ENCODE data around the gene CCDC74B.
A peak's percentile ranks its signal among the peaks of the same experiment; 100 is the strongest.
"Not testable (repeated sequence)": the region's sequence is repeated elsewhere in the genome, so short reads cannot be mapped to it uniquely, and the experiment has no call there.

CCDC74B gene

GRCh38 chr2:130145006-130145414 lies at the start of gene CCDC74B:
Gene CCDC74B, minus strand, starts transcription at chr2:130145112. Its CDS starts 116 bp downstream, at chr2:130144996.
- peak; percentile 81 for DNase-seq
- H3K4me3 Mint-ChIP-seq, result peak within 1 kb of the TSS; percentile 85

DNA sequence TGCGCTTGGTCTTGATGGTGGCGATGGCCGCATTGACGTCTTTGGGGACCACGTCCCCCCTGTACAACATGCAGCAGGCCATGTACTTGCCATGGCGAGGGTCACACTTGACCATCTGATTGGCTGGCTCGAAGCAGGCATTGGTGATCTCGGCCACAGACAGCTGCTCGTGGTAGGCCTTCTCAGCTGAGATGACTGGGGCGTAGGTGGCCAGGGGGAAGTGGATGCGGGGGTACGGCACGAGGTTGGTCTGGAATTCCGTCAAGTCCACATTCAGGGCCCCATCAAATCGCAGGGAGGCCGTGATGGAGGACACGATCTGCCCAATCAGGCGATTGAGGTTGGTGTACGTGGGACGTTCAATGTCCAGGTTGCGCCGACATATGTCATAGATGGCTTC lies 48.9 kb upstream of the CCDC74B start:
- DNase-seq; H3K27ac Mint-ChIP-seq; H3K4me1 Mint-ChIP-seq; H3K9me3 Mint-ChIP-seq; H3K4me3 Mint-ChIP-seq; H3K36me3 Mint-ChIP-seq (ENCODE audit: low read depth): not testable (repeated sequence)
- peaks cover 10% of the 10 kb centered on the region for H3K27me3 Mint-ChIP-seq (ENCODE audit: low read depth, poor library complexity)

More at GRCh38 chr2:130145006-130145414, at the start of gene CCDC74B:
- H3K27me3 Mint-ChIP-seq (ENCODE audit: low read depth, poor library complexity); H3K36me3 Mint-ChIP-seq (ENCODE audit: low read depth); H3K9me3 Mint-ChIP-seq: not testable (repeated sequence)
- H3K4me1 Mint-ChIP-seq, result peaks cover 39% of the 10 kb centered on the region
- H3K27ac Mint-ChIP-seq, result peak within 1 kb of the TSS; percentile 96

GRCh38 chr2:130192451-130192850 lies 47.5 kb upstream of the CCDC74B start:
- not testable (repeated sequence) for H3K36me3 Mint-ChIP-seq (ENCODE audit: low read depth); H3K4me1 Mint-ChIP-seq; H3K4me3 Mint-ChIP-seq; DNase-seq; H3K9me3 Mint-ChIP-seq; H3K27me3 Mint-ChIP-seq (ENCODE audit: low read depth, poor library complexity); H3K27ac Mint-ChIP-seq

DNA sequence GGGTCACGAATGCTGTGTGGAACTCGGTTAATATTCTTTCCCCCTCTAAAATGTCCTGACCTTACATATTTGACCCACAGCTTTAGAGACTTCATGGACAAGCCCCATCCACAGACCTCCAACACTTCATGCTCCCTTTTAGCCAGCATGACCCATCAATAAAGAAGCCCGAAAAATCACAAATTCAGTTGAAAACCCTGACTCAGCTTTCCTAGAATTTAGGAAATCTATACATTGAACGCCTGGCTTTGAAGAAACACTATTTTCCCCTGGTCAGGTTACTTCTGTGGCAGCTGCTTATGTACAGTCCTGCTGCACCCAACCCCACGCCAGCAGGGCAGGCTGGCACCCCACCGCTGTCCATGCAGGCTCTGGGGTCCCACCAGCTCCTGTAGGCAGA lies 46.4 kb upstream of the CCDC74B start:
- DNase-seq; H3K9me3 Mint-ChIP-seq; H3K27ac Mint-ChIP-seq; H3K27me3 Mint-ChIP-seq (ENCODE audit: low read depth, poor library complexity); H3K4me3 Mint-ChIP-seq; H3K4me1 Mint-ChIP-seq; H3K36me3 Mint-ChIP-seq (ENCODE audit: low read depth): not testable (repeated sequence)

- Mint-ChIP-seq H3K27ac (no peak overlapping the region), H3K27me3 (ENCODE audit: low read depth, poor library complexity) (peaks cover 2% of the 10 kb centered on the region), H3K9me3 (no peaks in the 10 kb centered on the region), H3K36me3 (ENCODE audit: low read depth) (peaks cover 13% of the 10 kb centered on the region), H3K4me1 (no peaks in the 10 kb centered on the region), H3K4me3 (no peak overlapping the region)
- TF ChIP-seq, protein P1, sequence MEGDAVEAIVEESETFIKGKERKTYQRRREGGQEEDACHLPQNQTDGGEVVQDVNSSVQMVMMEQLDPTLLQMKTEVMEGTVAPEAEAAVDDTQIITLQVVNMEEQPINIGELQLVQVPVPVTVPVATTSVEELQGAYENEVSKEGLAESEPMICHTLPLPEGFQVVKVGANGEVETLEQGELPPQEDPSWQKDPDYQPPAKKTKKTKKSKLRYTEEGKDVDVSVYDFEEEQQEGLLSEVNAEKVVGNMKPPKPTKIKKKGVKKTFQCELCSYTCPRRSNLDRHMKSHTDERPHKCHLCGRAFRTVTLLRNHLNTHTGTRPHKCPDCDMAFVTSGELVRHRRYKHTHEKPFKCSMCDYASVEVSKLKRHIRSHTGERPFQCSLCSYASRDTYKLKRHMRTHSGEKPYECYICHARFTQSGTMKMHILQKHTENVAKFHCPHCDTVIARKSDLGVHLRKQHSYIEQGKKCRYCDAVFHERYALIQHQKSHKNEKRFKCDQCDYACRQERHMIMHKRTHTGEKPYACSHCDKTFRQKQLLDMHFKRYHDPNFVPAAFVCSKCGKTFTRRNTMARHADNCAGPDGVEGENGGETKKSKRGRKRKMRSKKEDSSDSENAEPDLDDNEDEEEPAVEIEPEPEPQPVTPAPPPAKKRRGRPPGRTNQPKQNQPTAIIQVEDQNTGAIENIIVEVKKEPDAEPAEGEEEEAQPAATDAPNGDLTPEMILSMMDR (IDR thresholded peaks at IDR 0.05), result no peak
- DNase-seq, result no peak
Measured at GRCh38 chr2:130190237-130190636, 45.3 kb upstream of the CCDC74B start.

DNA sequence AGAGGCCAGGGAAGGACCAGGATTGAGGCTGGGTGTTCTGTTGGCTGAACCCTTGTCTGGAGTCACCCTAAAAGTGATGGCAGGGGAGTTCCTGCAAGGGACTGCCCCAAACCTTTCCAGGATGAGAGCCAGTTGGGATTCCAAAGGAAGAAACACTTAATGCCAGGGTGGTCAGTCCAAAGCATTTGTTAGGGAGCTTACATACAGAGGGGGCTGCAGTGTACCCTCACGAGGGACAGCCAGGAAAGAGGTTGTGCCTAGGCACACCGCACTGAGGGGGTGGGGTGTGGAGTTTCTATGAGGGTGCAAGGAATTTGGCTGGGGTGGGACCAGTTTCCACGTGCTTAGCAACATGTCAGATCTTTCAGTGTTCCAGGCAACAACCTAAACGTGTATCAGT lies 44.0 kb upstream of the CCDC74B start:
- H3K9me3 Mint-ChIP-seq; H3K4me3 Mint-ChIP-seq; H3K4me1 Mint-ChIP-seq; DNase-seq; H3K27me3 Mint-ChIP-seq (ENCODE audit: low read depth, poor library complexity): not testable (repeated sequence)
- H3K36me3 Mint-ChIP-seq (ENCODE audit: low read depth), result peaks cover 13% of the 10 kb centered on the region
- peak overlapping the region; percentile 64 for H3K27ac Mint-ChIP-seq

- not testable (repeated sequence) for H3K9me3 Mint-ChIP-seq; H3K27me3 Mint-ChIP-seq (ENCODE audit: low read depth, poor library complexity); H3K4me3 Mint-ChIP-seq; DNase-seq
- Mint-ChIP-seq H3K27ac (peak overlapping the region; percentile 74), H3K4me1 (peaks cover 11% of the 10 kb centered on the region), H3K36me3 (ENCODE audit: low read depth) (peaks cover 13% of the 10 kb centered on the region)
Measured at GRCh38 chr2:130187859-130188792, 43.2 kb upstream of the CCDC74B start.

DNA sequence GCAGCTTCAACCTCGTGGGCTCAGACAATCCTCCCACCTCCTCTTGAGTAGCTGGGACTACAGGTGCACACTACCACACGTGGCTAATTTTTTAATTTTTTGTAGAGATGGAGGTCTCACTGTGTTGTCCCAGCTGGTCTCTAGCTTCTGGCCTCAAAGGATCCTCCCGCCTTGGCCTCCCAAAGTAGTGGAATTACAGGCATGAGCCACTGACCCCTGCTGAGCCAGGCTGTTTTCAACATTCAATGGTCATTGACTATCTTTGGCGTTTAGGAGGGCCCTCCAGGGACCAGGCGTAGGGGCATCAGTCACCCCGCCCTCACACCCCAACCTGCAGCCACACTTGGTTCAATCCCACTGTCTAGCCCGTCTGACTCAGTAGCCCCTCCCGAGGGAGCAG lies 42.4 kb upstream of the CCDC74B start:
- no peak overlapping the region for H3K27ac Mint-ChIP-seq
- TF ChIP-seq, protein P1 (IDR thresholded peaks at IDR 0.05), result no peak
- H3K27me3 Mint-ChIP-seq (ENCODE audit: low read depth, poor library complexity), result peaks cover 2% of the 10 kb centered on the region
- peaks cover 14% of the 10 kb centered on the region for H3K4me1 Mint-ChIP-seq
- H3K36me3 Mint-ChIP-seq (ENCODE audit: low read depth), result peaks cover 13% of the 10 kb centered on the region
- H3K9me3 Mint-ChIP-seq, result no peaks in the 10 kb centered on the region
- no peak overlapping the region for H3K4me3 Mint-ChIP-seq
- DNase-seq, result no peak

GRCh38 chr2:130186391-130186790 lies 41.5 kb upstream of the CCDC74B start:
- TF ChIP-seq, protein P1 (IDR thresholded peaks at IDR 0.05), result no peak

More at GRCh38 chr2:130186391-130186790, 41.5 kb upstream of the CCDC74B start:
- H3K27ac Mint-ChIP-seq, result no peak overlapping the region
- H3K4me3 Mint-ChIP-seq, result no peak overlapping the region
- peaks cover 11% of the 10 kb centered on the region for H3K36me3 Mint-ChIP-seq (ENCODE audit: low read depth)
- no peaks in the 10 kb centered on the region for H3K9me3 Mint-ChIP-seq
- H3K4me1 Mint-ChIP-seq, result peaks cover 14% of the 10 kb centered on the region
- peaks cover 2% of the 10 kb centered on the region for H3K27me3 Mint-ChIP-seq (ENCODE audit: low read depth, poor library complexity)
- DNase-seq, result no peak

Data from nephron progenitor cell (in vitro differentiated cells).